Loucy (cell line): ENCODE measurements around the gene PFKFB3.
A peak's percentile ranks its signal among the peaks of the same experiment; 100 is the strongest.
"Not testable (repeated sequence)": the region's sequence is repeated elsewhere in the genome, so short reads cannot be mapped to it uniquely, and the experiment has no call there.

Source experiments
- H2AFZ ChIP-seq: fragments of 200-600 bp; sonication (generic); 2 replicates; pipeline ENCODE4 v1.6.0; 2016; ENCODE audit warnings: antibody characterized with exemption, mild to moderate bottlenecking, low read length, moderate library complexity
- H3F3A ChIP-seq: fragments of 200-600 bp; 2 replicates; pipeline ENCODE4 v1.6.0; 2016; ENCODE audit warnings: antibody characterized with exemption, low read depth, mild to moderate bottlenecking
- H3K27me3 ChIP-seq: fragments of 200-600 bp; sonication (generic); 2 replicates; pipeline ENCODE4 v1.6.1; 2014; ENCODE audit warnings: low read length, mild to moderate bottlenecking; ENCODE audit not compliant: insufficient read depth, poor library complexity, severe bottlenecking
- H3K36me3 ChIP-seq: fragments of 200-600 bp; sonication (generic); 2 replicates; pipeline ENCODE4 v1.6.1; 2016; ENCODE audit warnings: low read length; ENCODE audit not compliant: insufficient read depth
- H3K4me1 ChIP-seq: fragments of 200-600 bp; sonication (generic); 2 replicates; pipeline ENCODE4 v1.5.1; 2014; ENCODE audit warnings: low read length, mild to moderate bottlenecking; ENCODE audit not compliant: insufficient read depth, poor library complexity, severe bottlenecking
- H3K4me2 ChIP-seq: fragments of 200-600 bp; sonication (generic); 2 replicates; pipeline ENCODE4 v1.6.0; 2014; ENCODE audit warnings: antibody characterized with exemption, low read length, low read depth, mild to moderate bottlenecking; ENCODE audit not compliant: poor library complexity, severe bottlenecking
- H3K4me3 ChIP-seq: fragments of 200-600 bp; sonication (generic); 2 replicates; pipeline ENCODE4 v1.5.1; 2014; ENCODE audit warnings: low read length, mild to moderate bottlenecking, mixed read lengths; ENCODE audit not compliant: poor library complexity, severe bottlenecking
- H3K79me2 ChIP-seq: fragments of 200-600 bp; sonication (generic); 2 replicates; pipeline ENCODE4 v1.6.1; 2014; ENCODE audit warnings: low read length; ENCODE audit not compliant: insufficient read depth
- H3K9ac ChIP-seq: fragments of 200-600 bp; sonication (generic); 2 replicates; pipeline ENCODE4 v1.6.0; 2014; ENCODE audit warnings: mild to moderate bottlenecking, low read depth, low read length, moderate library complexity; ENCODE audit not compliant: poor library complexity, severe bottlenecking
- H3K9me2 ChIP-seq: fragments of 200-600 bp; sonication (generic); replicated peaks from 2 replicates; pipeline ENCODE4 v1.6.1; 2016; ENCODE audit warnings: low read depth, low read length, mixed read lengths
- H3K9me3 ChIP-seq: fragments of 200-600 bp; sonication (generic); 2 replicates; pipeline ENCODE4 v1.6.1; 2014; ENCODE audit warnings: mild to moderate bottlenecking, antibody characterized with exemption, low read length, low read depth; ENCODE audit not compliant: insufficient read depth
- H4K20me1 ChIP-seq: fragments of 200-600 bp; sonication (generic); 2 replicates; pipeline ENCODE4 v1.6.0; 2014; ENCODE audit warnings: antibody characterized with exemption, low read length, mild to moderate bottlenecking; ENCODE audit not compliant: insufficient read depth, poor library complexity, severe bottlenecking
- EZH2phosphoT487 ChIP-seq: fragments of 200-600 bp; IDR thresholded peaks from 2 replicates; pipeline ENCODE4 v1.6.1; 2018; ENCODE audit warnings: antibody characterized with exemption, mild to moderate bottlenecking, moderate library complexity, borderline replicate concordance
- TF ChIP-seq, protein P1 (sequence below): fragments of 200-600 bp; sonication (generic); conservative IDR thresholded peaks from 2 replicates; pipeline ENCODE4 v1.5.1; 2014; ENCODE audit warnings: mild to moderate bottlenecking, antibody characterized with exemption, low read length

PFKFB3 gene

GRCh38 chr10:6163364-6164270, 39.1 kb upstream of the PFKFB3 start:
- Histone ChIP-seq H3K9me3 (no peaks in the 10 kb centered on the region), H2AFZ (peak overlapping the region; percentile 77), H3K4me1 (peaks cover 14% of the 10 kb centered on the region), H3F3A (no peaks in the 10 kb centered on the region), H3K79me2 (peaks cover 65% of the 10 kb centered on the region), H3K4me2 (peak overlapping the region; percentile 77), H3K9ac (peak overlapping the region; percentile 97), H3K9me2 (no peaks in the 10 kb centered on the region), H3K36me3 (no peaks in the 10 kb centered on the region), H4K20me1 (peaks cover 6% of the 10 kb centered on the region), H3K27me3 (no peaks in the 10 kb centered on the region), H3K4me3 (peak overlapping the region; percentile 88)
- no peak for TF ChIP-seq EZH2phosphoT487
- TF ChIP-seq, protein P1, sequence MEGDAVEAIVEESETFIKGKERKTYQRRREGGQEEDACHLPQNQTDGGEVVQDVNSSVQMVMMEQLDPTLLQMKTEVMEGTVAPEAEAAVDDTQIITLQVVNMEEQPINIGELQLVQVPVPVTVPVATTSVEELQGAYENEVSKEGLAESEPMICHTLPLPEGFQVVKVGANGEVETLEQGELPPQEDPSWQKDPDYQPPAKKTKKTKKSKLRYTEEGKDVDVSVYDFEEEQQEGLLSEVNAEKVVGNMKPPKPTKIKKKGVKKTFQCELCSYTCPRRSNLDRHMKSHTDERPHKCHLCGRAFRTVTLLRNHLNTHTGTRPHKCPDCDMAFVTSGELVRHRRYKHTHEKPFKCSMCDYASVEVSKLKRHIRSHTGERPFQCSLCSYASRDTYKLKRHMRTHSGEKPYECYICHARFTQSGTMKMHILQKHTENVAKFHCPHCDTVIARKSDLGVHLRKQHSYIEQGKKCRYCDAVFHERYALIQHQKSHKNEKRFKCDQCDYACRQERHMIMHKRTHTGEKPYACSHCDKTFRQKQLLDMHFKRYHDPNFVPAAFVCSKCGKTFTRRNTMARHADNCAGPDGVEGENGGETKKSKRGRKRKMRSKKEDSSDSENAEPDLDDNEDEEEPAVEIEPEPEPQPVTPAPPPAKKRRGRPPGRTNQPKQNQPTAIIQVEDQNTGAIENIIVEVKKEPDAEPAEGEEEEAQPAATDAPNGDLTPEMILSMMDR: no peak

GRCh38 chr10:6164271-6165095, 38.2 kb upstream of the PFKFB3 start:
- H3K9ac ChIP-seq: peak overlapping the region; percentile 97
- peak overlapping the region; percentile 88 for H3K4me3 ChIP-seq
- TF ChIP-seq EZH2phosphoT487: no peak
- TF ChIP-seq, protein P1: no peak
- no peaks in the 10 kb centered on the region for H3K9me3 ChIP-seq
- H4K20me1 ChIP-seq: peaks cover 6% of the 10 kb centered on the region
- peak overlapping the region; percentile 77 for H3K4me2 ChIP-seq
- peaks cover 67% of the 10 kb centered on the region for H3K79me2 ChIP-seq
- peaks cover 17% of the 10 kb centered on the region for H3K4me1 ChIP-seq
- no peaks in the 10 kb centered on the region for H3K36me3 ChIP-seq
- H3F3A ChIP-seq: no peaks in the 10 kb centered on the region
- no peaks in the 10 kb centered on the region for H3K27me3 ChIP-seq
- H2AFZ ChIP-seq: 0 out of 2 replicates have a peak overlapping the region, but pooled peaks have one; percentile 43
- H3K9me2 ChIP-seq: no peaks in the 10 kb centered on the region

DNA sequence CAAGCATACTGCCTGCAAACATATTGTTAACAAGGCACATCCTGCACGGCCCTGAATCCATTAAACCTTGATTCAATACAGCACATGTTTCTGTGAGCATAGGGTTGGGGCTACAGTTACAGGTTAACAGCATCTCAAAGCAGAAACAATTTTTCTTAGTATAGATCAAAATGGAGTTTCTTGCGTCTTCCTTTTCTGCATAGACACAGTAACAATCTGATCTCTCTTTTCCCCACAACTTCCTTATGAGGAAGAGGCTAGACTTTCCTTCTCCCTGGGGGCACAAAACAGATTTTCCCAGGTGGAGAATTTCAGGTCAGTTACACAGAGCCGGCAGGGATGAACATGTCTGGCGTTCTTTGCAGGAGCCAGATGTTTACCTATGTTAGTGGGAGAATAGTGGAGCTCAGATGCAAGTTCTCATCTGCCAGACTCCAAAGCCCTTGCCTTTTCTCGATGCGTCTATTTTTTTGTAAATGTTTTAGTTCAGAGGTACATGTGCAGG, 37.5 kb upstream of the PFKFB3 start:
- Histone ChIP-seq H3K9ac (peak overlapping the region; percentile 97), H3F3A (no peaks in the 10 kb centered on the region), H3K36me3 (no peaks in the 10 kb centered on the region), H2AFZ (no peak overlapping the region), H3K9me2 (no peaks in the 10 kb centered on the region), H3K79me2 (peaks cover 71% of the 10 kb centered on the region), H3K9me3 (no peaks in the 10 kb centered on the region), H3K4me2 (peak overlapping the region; percentile 77), H4K20me1 (peaks cover 6% of the 10 kb centered on the region), H3K27me3 (no peaks in the 10 kb centered on the region), H3K4me3 (peak overlapping the region; percentile 88), H3K4me1 (peaks cover 25% of the 10 kb centered on the region)
- TF ChIP-seq, protein P1: no peak
- no peak for TF ChIP-seq EZH2phosphoT487

GRCh38 chr10:6165933-6166332, 36.8 kb upstream of the PFKFB3 start:
- H3K79me2 ChIP-seq: peaks cover 76% of the 10 kb centered on the region
- H3K36me3 ChIP-seq, H3K27me3 ChIP-seq, H3K4me3 ChIP-seq, H2AFZ ChIP-seq, H4K20me1 ChIP-seq, H3F3A ChIP-seq, H3K9me2 ChIP-seq, H3K9me3 ChIP-seq, H3K4me2 ChIP-seq: not testable (repeated sequence)
- peaks cover 29% of the 10 kb centered on the region for H3K4me1 ChIP-seq
- H3K9ac ChIP-seq: peak overlapping the region; percentile 97
